CD4-positive, alpha-beta T cell (primary cell): ENCODE measurements around the gene PRDM13. TPM values are rescaled to one million over a fixed set of nuclear protein-coding genes. Genes with fewer than 3 reads are reported as not detected.
A peak's percentile ranks its signal among the peaks of the same experiment; 100 is the strongest.

Experiments
- ATAC-seq: fragments of 200-7000 bp; cut with Tn5 transposase; one replicate; pipeline ENCODE4 v1.10.0; 2022; ENCODE audit warnings: mild to moderate bottlenecking; ENCODE audit not compliant: poor library complexity
- CTCF ChIA-PET: fragments of 350-600 bp; sonication (Branson Sonifier 250); formaldehyde crosslinking; loops from one replicate; lab custom pipeline; 2021; ENCODE audit warnings: antibody characterized with exemption, inconsistent platforms; lab: Charles Lee
- POLR2A ChIA-PET: fragments of 350-600 bp; sonication (Branson Sonifier 250); formaldehyde crosslinking; loops from one replicate; lab custom pipeline; 2021; ENCODE audit warnings: antibody characterized with exemption, inconsistent platforms; lab: Charles Lee
- DNase-seq, 14 experiments: peaks; one replicate each; pipeline ENCODE4 v3.0.0-alpha.2; 2013 to 2020; ENCODE audit warnings: mixed read lengths in 2 of 14
- H3K27ac ChIP-seq, 2 donors: one replicate each; pipeline versions ENCODE4 v1.5.1 to v1.7.0; 2013; ENCODE audit warnings: low read length in 2 of 2, low read depth in 1 of 2, mild to moderate bottlenecking in 1 of 2
- H3K27me3 ChIP-seq, 2 experiments: 1 replicate in 1 of 2; 2 replicates in 1 of 2; pipeline versions ENCODE4 v1.6.1 to v1.7.0; 2013; ENCODE audit warnings: low read length in 2 of 2, control low read depth in 1 of 2, mild to moderate bottlenecking in 1 of 2, moderate library complexity in 1 of 2; ENCODE audit not compliant: insufficient read depth in 2 of 2, control insufficient read depth in 1 of 2
- H3K36me3 ChIP-seq: one replicate; pipeline ENCODE4 v1.6.1; 2013; ENCODE audit warnings: low read length, control low read depth; ENCODE audit not compliant: insufficient read depth
- H3K4me1 ChIP-seq: one replicate; pipeline ENCODE4 v1.6.1; 2013; ENCODE audit warnings: low read length, control low read depth; ENCODE audit not compliant: insufficient read depth
- H3K4me3 ChIP-seq: one replicate; pipeline ENCODE4 v1.5.1; 2013; ENCODE audit warnings: mild to moderate bottlenecking, low read length, moderate library complexity
- H3K9me3 ChIP-seq, 2 experiments: 1 replicate in 1 of 2; 2 replicates in 1 of 2; pipeline versions ENCODE4 v1.6.1 to v1.7.0; 2013; ENCODE audit warnings: low read length in 2 of 2, mild to moderate bottlenecking in 2 of 2, control low read depth in 1 of 2, moderate library complexity in 1 of 2; ENCODE audit not compliant: control insufficient read depth in 1 of 2, insufficient read depth in 1 of 2
- H3K27ac Mint-ChIP-seq: one replicate; pipeline ENCODE4 v1.8.0; 2020; ENCODE audit warnings: mixed read lengths
- H3K27me3 Mint-ChIP-seq: one replicate; pipeline ENCODE4 v1.8.0; 2021; ENCODE audit warnings: mixed read lengths
- H3K36me3 Mint-ChIP-seq: one replicate; pipeline ENCODE4 v1.8.0; 2021; ENCODE audit warnings: low read depth, mixed read lengths
- H3K4me1 Mint-ChIP-seq: one replicate; pipeline ENCODE4 v1.8.0; 2021; ENCODE audit warnings: low read depth, mixed read lengths
- H3K4me3 Mint-ChIP-seq: one replicate; pipeline ENCODE4 v1.8.0; 2020; ENCODE audit warnings: mild to moderate bottlenecking, mixed read lengths
- H3K9me3 Mint-ChIP-seq: one replicate; pipeline ENCODE4 v1.8.0; 2020; ENCODE audit warnings: mixed read lengths
- intact Hi-C, 2 experiments: fragments of 100-400 bp; cut with DNase I in 1 of 2; cut with micrococcal nuclease in 1 of 2; formaldehyde crosslinking; loops; one replicate each; pipeline versions ENCODE4 v1.15.1 to v1.9.0; 2023 to 2025; cut with DNase I, micrococcal nuclease
- polyA plus RNA-seq, 2 donors: library from polyadenylated mRNA; unstranded; fragments of 120-200 nt; gene quantifications; one replicate each; pipeline ENCODE4 v1.2.1, GENCODE V29; 2013
- total RNA-seq, 174 experiments: library from RNA in 2 of 174; stranded (reverse) in 2 of 174; gene quantifications; one replicate each; pipeline ENCODE4 v1.2.3 and lab custom pipeline; 2021 to 2026
- TF ChIP-seq, protein P1 (sequence below): fragments of 200-600 bp; IDR thresholded peaks from one replicate; pipeline ENCODE4 v1.8.0; 2022; ENCODE audit warnings: antibody characterized with exemption, mild to moderate bottlenecking

The PRDM13 gene
- not detected for total RNA-seq
- polyA plus RNA-seq (2013, experiment 1 of 2), result not detected
- not detected for polyA plus RNA-seq (2013, experiment 2 of 2)
- 0 to 0.34 (median 0) reads per million in 172 experiments for total RNA-seq (lab: John Stamatoyannopoulos, UW)

DNA sequence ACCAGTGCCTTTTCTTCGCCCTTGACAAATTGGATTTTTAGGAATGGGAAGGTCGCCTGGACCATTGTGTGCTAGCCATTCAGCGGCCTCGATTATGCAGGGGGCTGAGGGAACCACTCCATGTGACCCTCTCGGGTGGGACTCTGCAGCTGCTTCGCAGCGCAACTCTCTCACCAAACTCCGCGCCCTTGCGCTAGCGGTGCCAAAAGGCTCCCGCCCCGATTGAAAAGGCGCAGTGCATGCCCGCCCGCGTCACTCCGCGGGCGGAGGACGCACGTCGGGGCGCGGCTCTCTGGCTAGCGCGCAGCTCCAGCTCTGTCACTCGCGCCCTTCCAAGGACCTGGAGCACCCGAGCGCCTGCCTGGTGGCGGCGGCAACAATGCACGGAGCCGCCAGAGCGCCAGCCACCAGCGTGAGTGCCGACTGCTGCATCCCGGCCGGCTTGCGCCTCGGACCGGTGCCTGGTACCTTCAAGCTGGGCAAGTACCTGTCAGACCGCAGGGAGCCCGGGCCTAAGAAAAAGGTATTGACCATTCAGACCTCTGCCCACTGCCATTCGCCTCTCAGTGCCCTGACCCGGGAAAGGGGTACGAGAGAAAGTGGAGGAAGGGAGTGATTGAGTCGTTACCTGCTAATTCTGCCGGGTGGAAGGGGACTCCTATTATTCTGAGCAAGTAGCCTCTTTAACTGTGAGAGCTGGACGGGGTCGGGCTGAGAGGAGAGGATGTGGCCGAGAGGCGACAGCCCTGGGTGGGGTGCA lies at the start of gene PRDM13:
TSS of gene PRDM13 (plus strand) at position 178 of the 760 bp plus-strand sequence. CDS start at position 380, 202 bp downstream.
- H3K27ac ChIP-seq, result no peak within 1 kb of the TSS
- H3K9me3 Mint-ChIP-seq, result peaks cover 5% of the 10 kb centered on the region
- ATAC-seq (peak; percentile 20), DNase-seq (peak in 1 of 14 experiments; percentile 12)
- CTCF ChIA-PET, result no interaction called here
- H3K36me3 Mint-ChIP-seq, result no peaks in the 10 kb centered on the region
- H3K4me3 ChIP-seq, result no peak within 1 kb of the TSS
- peak within 1 kb of the TSS; percentile 20 for H3K4me3 Mint-ChIP-seq
- H3K9me3 ChIP-seq, result peaks cover 13 to 51% of the 10 kb centered on the region in 2 experiments
- H3K36me3 ChIP-seq, result no peaks in the 10 kb centered on the region
- POLR2A ChIA-PET, result interaction anchor here (1.9 kb wide), 1 partner anchor 14 kb away, joined by 6 read pairs; no protein-coding TSS in a partner anchor
- intact Hi-C loops, result no loop called here
- H3K27me3 Mint-ChIP-seq, result peaks cover 97% of the 10 kb centered on the region
- peaks cover 70% of the 10 kb centered on the region for H3K4me1 ChIP-seq
- TF ChIP-seq, protein P1, sequence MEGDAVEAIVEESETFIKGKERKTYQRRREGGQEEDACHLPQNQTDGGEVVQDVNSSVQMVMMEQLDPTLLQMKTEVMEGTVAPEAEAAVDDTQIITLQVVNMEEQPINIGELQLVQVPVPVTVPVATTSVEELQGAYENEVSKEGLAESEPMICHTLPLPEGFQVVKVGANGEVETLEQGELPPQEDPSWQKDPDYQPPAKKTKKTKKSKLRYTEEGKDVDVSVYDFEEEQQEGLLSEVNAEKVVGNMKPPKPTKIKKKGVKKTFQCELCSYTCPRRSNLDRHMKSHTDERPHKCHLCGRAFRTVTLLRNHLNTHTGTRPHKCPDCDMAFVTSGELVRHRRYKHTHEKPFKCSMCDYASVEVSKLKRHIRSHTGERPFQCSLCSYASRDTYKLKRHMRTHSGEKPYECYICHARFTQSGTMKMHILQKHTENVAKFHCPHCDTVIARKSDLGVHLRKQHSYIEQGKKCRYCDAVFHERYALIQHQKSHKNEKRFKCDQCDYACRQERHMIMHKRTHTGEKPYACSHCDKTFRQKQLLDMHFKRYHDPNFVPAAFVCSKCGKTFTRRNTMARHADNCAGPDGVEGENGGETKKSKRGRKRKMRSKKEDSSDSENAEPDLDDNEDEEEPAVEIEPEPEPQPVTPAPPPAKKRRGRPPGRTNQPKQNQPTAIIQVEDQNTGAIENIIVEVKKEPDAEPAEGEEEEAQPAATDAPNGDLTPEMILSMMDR, result no peak
- H3K4me1 Mint-ChIP-seq, result peaks cover 65% of the 10 kb centered on the region
- peaks cover 84 to 99% of the 10 kb centered on the region in 2 experiments for H3K27me3 ChIP-seq
- no peak within 1 kb of the TSS for H3K27ac Mint-ChIP-seq

DNA sequence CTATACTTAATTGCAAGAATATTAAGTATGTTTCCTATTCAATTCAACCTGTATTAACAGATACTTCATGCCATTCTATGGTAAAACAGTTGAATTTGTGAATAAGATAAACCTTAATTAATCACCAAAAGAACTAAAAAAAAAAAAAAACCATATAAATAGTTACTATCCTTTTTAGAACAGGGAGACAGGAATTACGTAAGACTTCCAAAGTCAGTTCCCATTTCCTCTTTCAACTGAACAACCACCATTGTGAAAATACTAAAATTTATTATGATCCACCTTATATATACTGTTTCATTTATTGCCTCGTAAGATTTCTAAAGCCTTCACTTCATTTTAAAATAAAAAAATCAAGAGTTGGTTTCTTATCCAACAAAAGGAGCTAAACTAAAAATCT lies 47.6 kb upstream of the PRDM13 start:
- intact Hi-C loops, result no loop called here
- peaks cover 11% of the 10 kb centered on the region for H3K4me1 Mint-ChIP-seq
- H3K4me3 ChIP-seq, result no peak overlapping the region
- H3K4me1 ChIP-seq, result no peaks in the 10 kb centered on the region
- ChIA-PET POLR2A (interaction anchor here (1.5 kb wide), 1 partner anchor 9 kb away, joined by 4 read pairs; the partner anchor contains the start of gene CCNC), CTCF (no interaction called here)
- peaks cover 80% of the 10 kb centered on the region for H3K36me3 Mint-ChIP-seq
- ATAC-seq (no peak), DNase-seq (no peak)
- H3K36me3 ChIP-seq, result peaks cover 57% of the 10 kb centered on the region
- no peaks in the 10 kb centered on the region for H3K27me3 ChIP-seq
- no peak overlapping the region for H3K4me3 Mint-ChIP-seq
- no peaks in the 10 kb centered on the region for H3K9me3 Mint-ChIP-seq
- TF ChIP-seq, protein P1, result no peak
- no peak overlapping the region for H3K27ac ChIP-seq
- no peaks in the 10 kb centered on the region for H3K9me3 ChIP-seq
- H3K27ac Mint-ChIP-seq, result no peak overlapping the region
- H3K27me3 Mint-ChIP-seq, result no peaks in the 10 kb centered on the region

DNA sequence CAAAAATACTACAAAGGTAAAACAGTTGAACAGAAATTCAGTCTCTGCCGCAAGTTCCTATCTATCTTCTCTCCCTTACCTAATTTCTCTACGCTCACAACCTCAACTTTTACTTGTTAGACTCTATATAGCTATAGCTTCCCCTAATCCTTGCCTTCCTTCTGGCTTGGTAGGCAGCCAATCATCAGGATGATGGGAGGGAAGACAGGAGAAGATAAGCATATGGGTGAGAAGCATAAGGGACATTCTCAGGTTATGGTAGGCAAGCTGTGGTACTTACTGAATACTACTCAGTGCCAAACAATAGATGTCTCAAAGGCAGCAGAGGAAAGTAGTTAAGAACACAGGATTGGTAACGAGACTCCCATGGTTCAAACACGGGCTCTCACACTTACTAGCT lies 46.0 kb upstream of the PRDM13 start:
- no peak overlapping the region for H3K27ac Mint-ChIP-seq
- Histone ChIP-seq H3K36me3 (peaks cover 41% of the 10 kb centered on the region), H3K4me1 (no peaks in the 10 kb centered on the region), H3K9me3 (no peaks in the 10 kb centered on the region), H3K27me3 (no peaks in the 10 kb centered on the region), H3K27ac (no peak overlapping the region), H3K4me3 (no peak overlapping the region)
- no peaks in the 10 kb centered on the region for H3K27me3 Mint-ChIP-seq
- no peak for ATAC-seq
- no peaks in the 10 kb centered on the region for H3K9me3 Mint-ChIP-seq
- H3K4me3 Mint-ChIP-seq, result no peak overlapping the region
- H3K4me1 Mint-ChIP-seq, result peaks cover 27% of the 10 kb centered on the region
- H3K36me3 Mint-ChIP-seq, result peaks cover 64% of the 10 kb centered on the region
- TF ChIP-seq, protein P1, result no peak
- DNase-seq, result no peak
- intact Hi-C loops, result no loop called here
- ChIA-PET CTCF (interaction anchor here (0.5 kb wide), 1 partner anchor 11 kb away, joined by 3 read pairs; no protein-coding TSS in a partner anchor), POLR2A (no interaction called here)
